ENCODE results near the gene CNFN. TPM values are rescaled to one million over a fixed set of nuclear protein-coding genes. Genes with fewer than 3 reads are reported as not detected.

Gene CNFN
- total RNA-seq: 1.9 TPM

GRCh38 chr19:42389899-42390298 lies at the start of gene CNFN:
Gene CNFN, minus strand, starts transcription at chr19:42390297. Its CDS starts 1,260 bp downstream, at chr19:42389037.
- no peak for DNase-seq (ENCODE audit: low spot score)

GRCh38 chr19:42436006-42436405 lies 45.9 kb upstream of the CNFN start:
- DNase-seq (ENCODE audit: low spot score): no peak

GRCh38 chr19:42435316-42435715 lies 45.2 kb upstream of the CNFN start:
- DNase-seq (ENCODE audit: low spot score): no peak

GRCh38 chr19:42433503-42434260 lies 43.6 kb upstream of the CNFN start:
- peak; percentile 93 for DNase-seq (ENCODE audit: low spot score)

- DNase-seq (ENCODE audit: low spot score): no peak
Measured at GRCh38 chr19:42431486-42431885, 41.4 kb upstream of the CNFN start.

- DNase-seq (ENCODE audit: low spot score): no peak
Measured at GRCh38 chr19:42428676-42429075, 38.6 kb upstream of the CNFN start.

GRCh38 chr19:42427313-42427712 lies 37.2 kb upstream of the CNFN start, which contains the start of gene LIPE:
Gene LIPE, minus strand, starts transcription at chr19:42427388. Its CDS starts 239 bp downstream, at chr19:42427149.
- no peak for DNase-seq (ENCODE audit: low spot score)

GRCh38 chr19:42426643-42427042 lies 36.5 kb upstream of the CNFN start:
- DNase-seq (ENCODE audit: low spot score): no peak

- DNase-seq (ENCODE audit: low spot score): no peak
Measured at GRCh38 chr19:42424712-42425131, 34.6 kb upstream of the CNFN start.

- no peak for DNase-seq (ENCODE audit: low spot score)
Measured at GRCh38 chr19:42424345-42424707, 34.2 kb upstream of the CNFN start.

GRCh38 chr19:42423462-42424344 lies 33.6 kb upstream of the CNFN start:
- DNase-seq (ENCODE audit: low spot score): peak; percentile 90

- DNase-seq (ENCODE audit: low spot score): no peak
Measured at GRCh38 chr19:42422901-42423461, 32.9 kb upstream of the CNFN start.

- no peak for DNase-seq (ENCODE audit: low spot score)
Measured at GRCh38 chr19:42422092-42422900, 32.2 kb upstream of the CNFN start.

- peak; percentile 50 for DNase-seq (ENCODE audit: low spot score)
Measured at GRCh38 chr19:42421591-42422031, 31.5 kb upstream of the CNFN start.

GRCh38 chr19:42421101-42421500 lies 31.0 kb upstream of the CNFN start:
- DNase-seq (ENCODE audit: low spot score): no peak

GRCh38 chr19:42420055-42420544 lies 30.0 kb upstream of the CNFN start:
- no peak for DNase-seq (ENCODE audit: low spot score)

- DNase-seq (ENCODE audit: low spot score): no peak
Measured at GRCh38 chr19:42419309-42419708, 29.2 kb upstream of the CNFN start.

GRCh38 chr19:42412661-42413076 lies 22.6 kb upstream of the CNFN start:
- no peak for DNase-seq (ENCODE audit: low spot score)

GRCh38 chr19:42412227-42412626 lies 22.1 kb upstream of the CNFN start:
- DNase-seq (ENCODE audit: low spot score): no peak

- no peak for DNase-seq (ENCODE audit: low spot score)
Measured at GRCh38 chr19:42411581-42412178, 21.6 kb upstream of the CNFN start.

- DNase-seq (ENCODE audit: low spot score): no peak
Measured at GRCh38 chr19:42410371-42410770, 20.3 kb upstream of the CNFN start.
